Aorta (tissue), 5 donors: ENCODE results near the gene STX8. TPM values are rescaled to one million over a fixed set of nuclear protein-coding genes. Genes with fewer than 3 reads are reported as not detected.
A peak's percentile ranks its signal among the peaks of the same experiment; 100 is the strongest.

Experiments
- ATAC-seq: fragments of 200-7000 bp; cut with Tn5 transposase; one replicate; pipeline ENCODE4 v1.9.1; 2022; ENCODE audit warnings: moderate library complexity; ENCODE audit not compliant: low FRiP score
- DNase-seq, 2 donors: peaks; one replicate each; pipeline ENCODE4 v3.0.0-alpha.2; 2020
- H3K27ac ChIP-seq, 2 donors: one replicate each; pipeline ENCODE4 v1.5.1; 2013; ENCODE audit warnings: low read length in 2 of 2, mild to moderate bottlenecking in 2 of 2, moderate library complexity in 2 of 2, control low read depth in 1 of 2, inconsistent platforms in 1 of 2, low read depth in 1 of 2
- H3K27me3 ChIP-seq, 2 donors: one replicate each; pipeline ENCODE4 v1.6.1; 2013; ENCODE audit warnings: control low read depth in 1 of 2, low read length in 1 of 2, mild to moderate bottlenecking in 1 of 2, moderate library complexity in 1 of 2; ENCODE audit not compliant: insufficient read depth in 2 of 2, control insufficient read depth in 1 of 2
- H3K36me3 ChIP-seq, 2 donors: one replicate each; pipeline ENCODE4 v1.6.1; 2013; ENCODE audit warnings: control low read depth in 1 of 2, low read length in 1 of 2, mild to moderate bottlenecking in 1 of 2; ENCODE audit not compliant: insufficient read depth in 2 of 2, control insufficient read depth in 1 of 2
- H3K4me1 ChIP-seq, 2 donors: one replicate each; pipeline ENCODE4 v1.6.1; 2013; ENCODE audit warnings: low read length in 2 of 2, control low read depth in 1 of 2, mild to moderate bottlenecking in 1 of 2, moderate library complexity in 1 of 2; ENCODE audit not compliant: insufficient read depth in 2 of 2, control insufficient read depth in 1 of 2
- H3K4me3 ChIP-seq, 2 donors: one replicate each; pipeline ENCODE4 v1.5.1; 2013; ENCODE audit warnings: low read length in 2 of 2, control low read depth in 1 of 2, mild to moderate bottlenecking in 1 of 2
- H3K9me3 ChIP-seq: one replicate; pipeline ENCODE4 v1.6.1; 2013; ENCODE audit warnings: mild to moderate bottlenecking, low read length; ENCODE audit not compliant: control insufficient read depth
- WGBS, 2 donors: extraction: QIAGEN DNeasy Blood & Tissue Kit; methylation state at CpG; one replicate each; pipeline ENCODE4 v1.1.7; 2013; 5-methylcytosine and 5-hydroxymethylcytosine counted together
- intact Hi-C, 2 donors: fragments of 100-400 bp; cut with DNase I; formaldehyde crosslinking; loops; one replicate each; pipeline versions ENCODE4 v1.14.2 to v1.15.0; 2022
- polyA plus RNA-seq, 2 donors: library from polyadenylated mRNA; stranded (reverse); fragments of 200-250 nt; gene quantifications; one replicate each; pipeline ENCODE4 v1.2.3, GENCODE V29; 2013
- total RNA-seq, 2 donors: library from RNA; stranded (reverse); fragmentation: NEBNext Ultra II Directional; extraction: Animal tissue kit (Norgen Biotek cat#: 25700); gene quantifications; one replicate each; pipeline ENCODE4 v1.2.1, GENCODE V29; 2021
- donor health status: healthy with polysubstance abuse.
- donor health status: Bipolar disorder and iron deficiency.
- donor health status: DM: no; HTN: no; CAD: no.
- donor health status: DM: no; HTN: no; CAD: no.
- donor health status: DM: yes; HTN: yes; CAD: no.

Gene STX8
- total and polyA plus RNA-seq, 4 donors: 57.4 to 108 (median 68.5) TPM

DNA sequence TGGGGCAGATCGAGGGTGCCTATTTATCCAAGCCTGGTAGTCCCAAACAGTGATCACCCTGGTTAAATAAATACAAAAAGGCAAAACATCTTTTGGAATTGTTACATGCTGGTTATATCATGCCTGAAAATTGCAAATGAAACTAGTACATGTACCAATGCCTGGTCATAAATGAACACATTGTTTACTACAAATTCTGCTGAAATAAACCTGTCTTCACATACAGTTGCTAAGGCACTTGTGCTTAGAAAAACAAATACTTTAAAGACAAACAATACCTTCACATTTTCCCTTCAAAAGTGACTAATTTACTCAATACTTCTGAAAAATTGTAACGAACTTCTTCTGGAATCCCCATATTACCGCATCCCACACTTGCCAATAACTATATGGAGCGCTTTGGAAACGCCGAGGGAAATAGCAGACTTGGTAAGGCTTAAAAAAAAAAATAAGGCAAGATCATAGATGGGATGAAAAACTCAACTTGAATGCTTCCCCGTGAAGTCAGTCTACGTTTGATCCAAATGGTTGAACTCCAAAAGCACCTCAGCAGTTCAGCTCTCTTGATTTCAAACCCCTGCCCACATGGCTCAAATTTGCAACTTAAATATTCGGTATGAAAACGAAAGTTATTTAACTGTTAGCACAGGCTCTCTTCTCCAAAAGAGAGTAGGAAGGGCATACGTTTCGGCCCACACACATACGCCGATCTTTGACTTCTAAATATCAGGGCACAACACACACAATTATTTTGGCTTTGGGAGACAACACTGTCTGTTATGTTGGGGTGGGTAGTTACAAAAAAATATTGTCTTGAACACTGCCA lies 289.8 kb downstream of the STX8 start:
- DNase-seq (no peak), ATAC-seq (no peak)
- 88 to 95% methylated on average over 14 of the region's 14 CpGs for WGBS, 2 donors
- Histone ChIP-seq H3K9me3 (no peaks in the 10 kb centered on the region), H3K27ac (no peak overlapping the region), H3K36me3 (no peaks in the 10 kb centered on the region), H3K4me3 (no peak overlapping the region), H3K27me3 (no peaks in the 10 kb centered on the region), H3K4me1 (no peaks in the 10 kb centered on the region)
- intact Hi-C loops: no loop called here

DNA sequence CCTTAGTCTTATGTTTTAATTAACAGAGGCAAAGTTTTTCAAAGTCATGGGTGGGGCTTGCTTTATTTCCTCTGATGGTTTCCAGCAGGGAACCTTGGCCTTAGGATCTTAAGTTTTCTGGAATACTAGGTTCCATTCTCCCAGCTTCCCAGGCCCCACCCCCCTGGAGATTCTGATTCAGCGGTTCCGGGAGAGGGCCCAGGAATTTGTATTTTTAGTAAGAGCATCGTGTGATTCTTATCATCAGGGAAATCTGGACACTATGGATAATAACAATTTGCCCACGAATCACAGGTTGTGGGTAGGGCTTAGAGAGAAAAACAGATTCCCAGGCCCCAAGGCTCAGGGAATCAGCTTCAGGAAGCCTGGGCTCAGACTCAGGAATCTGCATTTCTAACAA lies 290.7 kb downstream of the STX8 start:
- no peak overlapping the region for H3K4me3 ChIP-seq
- H3K27ac ChIP-seq: no peak overlapping the region
- WGBS, 2 donors: 53 to 56% methylated on average over 4 of the region's 4 CpGs
- DNase-seq (peak in 1 of 2 donors; percentile 53), ATAC-seq (no peak)
- no peaks in the 10 kb centered on the region for H3K27me3 ChIP-seq
- H3K36me3 ChIP-seq: no peaks in the 10 kb centered on the region
- no peaks in the 10 kb centered on the region for H3K9me3 ChIP-seq
- intact Hi-C loops: no loop called here
- no peaks in the 10 kb centered on the region for H3K4me1 ChIP-seq

DNA sequence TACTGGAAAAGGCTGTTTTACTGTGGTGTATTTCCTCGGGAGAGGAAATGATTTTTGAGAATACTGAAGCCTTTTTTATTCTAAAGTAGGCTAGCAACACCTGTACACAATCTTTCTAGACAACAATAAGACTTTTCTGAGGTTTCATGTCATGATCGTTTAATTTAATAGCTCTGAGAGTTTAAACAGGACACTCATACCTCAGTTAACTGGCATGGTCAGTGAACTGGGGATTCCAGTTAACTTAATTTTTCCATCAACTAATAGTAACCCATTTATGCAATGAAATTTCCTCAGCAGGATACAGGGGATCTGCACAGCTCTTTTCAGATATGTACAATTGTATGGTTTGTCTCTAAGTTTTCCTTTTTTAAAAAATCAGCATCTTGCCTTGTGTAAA lies 291.7 kb downstream of the STX8 start:
- Histone ChIP-seq H3K36me3 (no peaks in the 10 kb centered on the region), H3K4me3 (no peak overlapping the region), H3K27me3 (no peaks in the 10 kb centered on the region), H3K4me1 (no peaks in the 10 kb centered on the region), H3K9me3 (no peaks in the 10 kb centered on the region), H3K27ac (no peak overlapping the region)
- intact Hi-C loops: no loop called here
- DNase-seq (no peak), ATAC-seq (no peak)
- 86 to 93% methylated on average over 2 of the region's 2 CpGs for WGBS, 2 donors

DNA sequence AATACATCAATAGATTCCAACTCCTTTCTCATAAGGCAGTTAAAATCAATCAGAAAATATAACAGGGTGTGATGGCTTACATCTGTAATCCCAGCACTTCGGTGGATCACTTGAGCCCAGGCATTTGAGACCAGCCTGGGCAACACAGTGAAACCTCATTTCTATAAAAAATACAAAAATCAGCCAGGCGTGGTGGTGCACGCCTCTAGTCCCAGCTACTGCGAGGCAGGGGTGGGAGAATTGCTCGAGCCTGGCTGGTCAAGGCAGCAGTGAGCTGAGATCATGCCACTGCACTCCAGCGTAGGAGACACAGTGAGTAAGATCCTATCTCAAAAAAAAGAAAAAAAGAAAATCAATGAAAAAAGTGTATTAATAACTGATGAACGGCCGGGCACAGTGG lies 295.7 kb downstream of the STX8 start:
- intact Hi-C loops: no loop called here
- no peaks in the 10 kb centered on the region for H3K9me3 ChIP-seq
- no peak for DNase-seq

DNA sequence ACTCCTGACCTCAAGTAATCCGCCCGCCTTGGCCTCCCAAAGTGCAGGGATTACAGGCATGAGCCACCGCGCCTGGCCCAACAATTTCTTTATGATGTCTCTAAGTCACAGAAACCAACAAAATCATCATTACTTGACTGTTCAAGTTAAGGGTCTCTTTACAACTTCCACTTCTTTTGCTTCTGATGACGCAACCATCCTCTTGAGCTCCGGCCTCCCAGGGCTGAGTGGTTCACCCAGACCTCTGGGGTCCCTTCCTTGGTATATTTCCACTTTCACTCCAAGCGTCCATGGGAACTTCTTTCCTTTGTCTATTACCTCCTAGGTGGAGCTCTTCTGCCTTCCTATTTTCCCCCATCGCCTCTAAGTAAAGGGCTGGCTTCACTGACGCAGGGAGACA lies 300.6 kb downstream of the STX8 start:
- DNase-seq (no peak), ATAC-seq (no peak)
- Histone ChIP-seq H3K27me3 (no peaks in the 10 kb centered on the region), H3K27ac (no peak overlapping the region), H3K4me1 (no peaks in the 10 kb centered on the region), H3K4me3 (no peak overlapping the region), H3K9me3 (no peaks in the 10 kb centered on the region), H3K36me3 (no peaks in the 10 kb centered on the region)
- 99% methylated on average over 9 of the region's 9 CpGs for WGBS, 2 donors
- intact Hi-C loops: no loop called here

More for the DNA sequence above, 295.7 kb downstream of the STX8 start:
- H3K4me1 ChIP-seq: no peaks in the 10 kb centered on the region
- no peaks in the 10 kb centered on the region for H3K27me3 ChIP-seq
- no peaks in the 10 kb centered on the region for H3K36me3 ChIP-seq
- ATAC-seq: no peak
- 95 to 96% methylated on average over 8 of the region's 8 CpGs for WGBS, 2 donors
- no peak overlapping the region for H3K27ac ChIP-seq
- H3K4me3 ChIP-seq: no peak overlapping the region

DNA sequence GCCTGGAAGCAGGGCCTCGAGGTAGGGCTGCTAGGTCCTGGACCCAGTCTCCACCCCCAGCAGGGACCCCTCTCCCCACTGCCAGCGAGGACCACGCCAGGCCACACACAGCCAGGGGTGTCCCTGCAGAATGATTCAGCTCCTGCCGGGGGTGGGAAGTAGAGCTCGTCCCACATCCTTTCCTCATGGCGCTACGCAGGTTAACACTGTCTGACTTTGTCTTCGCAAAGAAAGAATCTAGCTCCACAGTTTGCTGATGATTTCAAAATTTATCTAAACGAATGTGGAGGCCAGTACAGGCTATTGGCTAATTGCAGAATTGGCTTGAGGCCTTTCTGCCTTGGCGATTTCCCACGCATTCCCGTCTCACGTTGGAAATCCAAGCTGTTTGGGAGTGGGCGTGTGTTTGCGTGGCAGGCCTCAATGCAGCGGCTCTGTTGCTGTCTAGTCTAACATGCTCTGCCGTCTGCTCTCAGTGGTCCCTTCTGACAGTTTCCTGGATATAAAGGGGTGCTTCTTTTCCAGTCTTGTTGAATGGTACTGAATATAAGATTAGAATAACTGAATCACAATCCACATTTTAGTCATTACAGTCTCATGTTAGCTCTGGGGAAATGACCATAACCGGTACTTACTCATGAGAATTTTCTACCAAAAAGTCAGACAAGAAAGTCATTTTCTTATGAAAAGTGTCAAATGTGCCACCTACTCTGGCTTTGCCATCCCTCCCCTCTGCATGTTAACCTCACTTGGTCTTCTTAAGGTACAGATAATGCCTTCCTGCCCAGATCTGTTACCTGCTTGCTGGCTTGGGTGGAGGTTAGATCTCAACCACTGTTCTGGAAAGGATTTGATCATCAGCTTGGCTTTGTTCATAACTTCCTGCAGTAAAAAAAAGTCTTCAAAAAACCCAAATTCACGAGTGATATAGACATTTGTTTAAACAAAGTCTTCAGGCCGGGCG lies 301.9 kb downstream of the STX8 start:
- WGBS, 2 donors: 51 to 56% methylated on average over 21 of the region's 21 CpGs
- H3K4me1 ChIP-seq: no peaks in the 10 kb centered on the region
- no peak overlapping the region for H3K4me3 ChIP-seq
- ATAC-seq (peak; percentile 57), DNase-seq (no peak)
- intact Hi-C loops: no loop called here
- H3K9me3 ChIP-seq: no peaks in the 10 kb centered on the region
- H3K36me3 ChIP-seq: no peaks in the 10 kb centered on the region
- no peaks in the 10 kb centered on the region for H3K27me3 ChIP-seq
- no peak overlapping the region for H3K27ac ChIP-seq

DNA sequence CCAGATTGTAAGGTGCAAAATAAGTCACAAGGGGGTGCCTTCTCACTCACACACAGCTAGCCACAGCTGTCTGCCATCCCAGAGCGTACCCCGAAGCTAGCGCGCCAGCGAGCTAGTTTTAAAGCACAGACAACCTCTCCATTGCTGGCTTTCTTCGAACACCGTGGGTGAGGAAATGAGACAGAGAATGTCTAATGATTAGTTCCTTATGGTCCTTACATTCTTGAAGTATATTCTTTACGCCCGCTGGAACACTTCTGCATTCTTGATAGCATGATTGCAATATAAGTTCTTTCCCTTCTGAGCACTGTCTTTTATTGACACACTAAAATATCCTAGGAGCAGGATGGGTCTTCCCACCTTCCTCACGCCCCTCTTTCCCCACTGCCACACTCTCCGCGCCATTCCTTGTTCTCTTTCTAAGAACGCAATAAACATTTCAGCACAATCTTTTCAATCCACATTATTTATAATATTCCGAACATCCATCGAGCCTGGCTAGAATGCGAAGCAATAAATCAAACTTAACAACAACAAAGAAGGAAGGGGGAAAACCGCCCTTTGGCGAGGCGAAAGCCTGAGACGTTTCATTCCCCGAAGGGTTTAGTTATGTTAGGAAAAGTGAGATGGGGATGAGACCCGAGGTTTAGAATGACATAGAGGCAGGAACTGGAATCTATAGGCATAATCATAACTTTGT lies 303.0 kb downstream of the STX8 start:
- H3K4me3 ChIP-seq: no peak overlapping the region

DNA sequence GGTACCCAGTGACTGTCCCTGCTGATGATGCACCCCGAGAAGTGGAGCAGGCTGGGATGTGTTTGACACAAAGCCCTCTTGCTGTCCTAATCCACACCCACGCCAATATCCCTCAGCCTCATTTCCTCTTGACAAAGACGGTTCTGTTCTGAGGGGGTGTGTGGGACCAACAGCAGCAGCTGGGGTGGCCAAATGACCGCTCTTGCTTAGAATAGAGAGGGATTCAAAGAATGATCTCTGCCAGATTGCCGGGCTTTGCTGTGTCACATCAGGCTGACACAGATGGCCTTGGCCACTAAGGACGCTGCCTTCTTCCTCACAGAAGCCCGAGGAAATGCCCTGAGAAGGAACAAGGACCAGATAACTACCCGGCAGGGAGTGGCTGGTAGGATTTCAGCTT lies 303.6 kb downstream of the STX8 start:
- ATAC-seq (no peak), DNase-seq (no peak)
- no peaks in the 10 kb centered on the region for H3K27me3 ChIP-seq
- H3K9me3 ChIP-seq: no peaks in the 10 kb centered on the region
- H3K4me1 ChIP-seq: peaks cover 0 to 2% of the 10 kb centered on the region in 2 donors
- H3K27ac ChIP-seq: no peak overlapping the region
- 92 to 93% methylated on average over 8 of the region's 8 CpGs for WGBS, 2 donors
- H3K36me3 ChIP-seq: no peaks in the 10 kb centered on the region
- intact Hi-C loops: no loop called here
- no peak overlapping the region for H3K4me3 ChIP-seq

More for the DNA sequence above, 303.0 kb downstream of the STX8 start:
- intact Hi-C loops: no loop called here
- H3K27ac ChIP-seq: no peak overlapping the region
- no peaks in the 10 kb centered on the region for H3K27me3 ChIP-seq
- H3K36me3 ChIP-seq: no peaks in the 10 kb centered on the region
- ATAC-seq (no peak), DNase-seq (no peak)
- H3K4me1 ChIP-seq: no peaks in the 10 kb centered on the region
- 88 to 89% methylated on average over 22 of the region's 22 CpGs for WGBS, 2 donors
- no peaks in the 10 kb centered on the region for H3K9me3 ChIP-seq
